ENCODE data around the gene DNAJC25. TPM values are rescaled to one million over a fixed set of nuclear protein-coding genes. Genes with fewer than 3 reads are reported as not detected.

The DNAJC25 gene
- polyA plus RNA-seq, 3 donors = 1.1 to 6.0 (median 1.6) TPM

DNA sequence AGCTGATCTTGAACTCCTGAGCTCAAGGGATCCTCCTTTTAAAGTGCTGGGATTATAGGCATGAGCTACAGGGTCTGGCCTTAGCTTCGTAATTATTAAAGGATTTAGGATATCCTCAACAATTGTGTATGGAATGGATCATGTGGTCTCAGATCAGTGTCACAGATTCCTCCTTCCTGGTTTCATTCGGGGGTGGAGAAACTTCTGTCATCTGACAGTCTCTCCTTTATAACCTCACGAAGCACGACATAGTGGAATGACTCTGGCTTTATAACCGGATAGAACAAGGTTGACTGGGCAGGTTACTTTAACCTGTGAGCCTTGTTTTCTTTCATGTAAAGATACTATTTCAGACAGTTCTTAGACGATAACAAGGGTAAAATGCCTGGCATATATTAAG lies 25.9 kb downstream of the DNAJC25 start:
- Histone ChIP-seq H3K4me2 (replicated peaks; ENCODE audit: extremely low read depth, low read length, poor library complexity, severe bottlenecking) (no peak overlapping the region), H3K36me3 (replicated peaks in 1 of 2; ENCODE audit: control insufficient read depth in 1 of 2, insufficient read depth in 2 of 2, low read length in 2 of 2) (peaks cover 5 to 25% of the 10 kb centered on the region in 2 donors), H3K79me2 (ENCODE audit: insufficient read depth, low read length) (no peaks in the 10 kb centered on the region), H3K4me1 (ENCODE audit: control insufficient read depth in 1 of 2, insufficient read depth in 2 of 2, low read length in 2 of 2) (peaks cover 4 to 8% of the 10 kb centered on the region in 2 donors), H2AFZ (ENCODE audit: insufficient read depth, low read depth, low read length, poor library complexity, severe bottlenecking) (no peak overlapping the region), H3K9ac (ENCODE audit: insufficient read depth, low read length, poor library complexity, severe bottlenecking) (no peak overlapping the region), H3K4me3 (replicated peaks in 1 of 3; ENCODE audit: low read depth in 2 of 3, low read length in 3 of 3) (no peak overlapping the region), H3K27me3 (ENCODE audit: control insufficient read depth in 2 of 2, insufficient read depth in 2 of 2, low read length in 2 of 2) (no peaks in the 10 kb centered on the region), H3K9me3 (replicated peaks in 1 of 2; ENCODE audit: control insufficient read depth in 1 of 2, insufficient read depth in 1 of 2, low read length in 2 of 2) (no peaks in the 10 kb centered on the region), H3K27ac (ENCODE audit: low read depth in 1 of 2, low read length in 2 of 2) (no peak overlapping the region), H4K20me1 (ENCODE audit: insufficient read depth, low read length) (no peaks in the 10 kb centered on the region)
- TF ChIP-seq, protein P1, sequence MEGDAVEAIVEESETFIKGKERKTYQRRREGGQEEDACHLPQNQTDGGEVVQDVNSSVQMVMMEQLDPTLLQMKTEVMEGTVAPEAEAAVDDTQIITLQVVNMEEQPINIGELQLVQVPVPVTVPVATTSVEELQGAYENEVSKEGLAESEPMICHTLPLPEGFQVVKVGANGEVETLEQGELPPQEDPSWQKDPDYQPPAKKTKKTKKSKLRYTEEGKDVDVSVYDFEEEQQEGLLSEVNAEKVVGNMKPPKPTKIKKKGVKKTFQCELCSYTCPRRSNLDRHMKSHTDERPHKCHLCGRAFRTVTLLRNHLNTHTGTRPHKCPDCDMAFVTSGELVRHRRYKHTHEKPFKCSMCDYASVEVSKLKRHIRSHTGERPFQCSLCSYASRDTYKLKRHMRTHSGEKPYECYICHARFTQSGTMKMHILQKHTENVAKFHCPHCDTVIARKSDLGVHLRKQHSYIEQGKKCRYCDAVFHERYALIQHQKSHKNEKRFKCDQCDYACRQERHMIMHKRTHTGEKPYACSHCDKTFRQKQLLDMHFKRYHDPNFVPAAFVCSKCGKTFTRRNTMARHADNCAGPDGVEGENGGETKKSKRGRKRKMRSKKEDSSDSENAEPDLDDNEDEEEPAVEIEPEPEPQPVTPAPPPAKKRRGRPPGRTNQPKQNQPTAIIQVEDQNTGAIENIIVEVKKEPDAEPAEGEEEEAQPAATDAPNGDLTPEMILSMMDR (IDR thresholded peaks at IDR 0.05) = no peak
- H3K27me3 Mint-ChIP-seq (ENCODE audit: low read depth in 3 of 3) = peaks cover 5 to 10% (median 9%) of the 10 kb centered on the region in 3 donors
- H3K9me3 Mint-ChIP-seq = no peaks in the 10 kb centered on the region
- DNase-seq = no peak
- H3K4me3 Mint-ChIP-seq = no peak overlapping the region
- WGBS (ENCODE audit: insufficient coverage) = no CpG with 5 or more reads among the region's 6 CpGs
- intact Hi-C loops (cut with micrococcal nuclease) = no loop called here
- no peak overlapping the region for H3K27ac Mint-ChIP-seq
- H3K36me3 Mint-ChIP-seq = peaks cover 17 to 18% of the 10 kb centered on the region in 2 donors
- peaks cover 8% of the 10 kb centered on the region for H3K4me1 Mint-ChIP-seq

DNA sequence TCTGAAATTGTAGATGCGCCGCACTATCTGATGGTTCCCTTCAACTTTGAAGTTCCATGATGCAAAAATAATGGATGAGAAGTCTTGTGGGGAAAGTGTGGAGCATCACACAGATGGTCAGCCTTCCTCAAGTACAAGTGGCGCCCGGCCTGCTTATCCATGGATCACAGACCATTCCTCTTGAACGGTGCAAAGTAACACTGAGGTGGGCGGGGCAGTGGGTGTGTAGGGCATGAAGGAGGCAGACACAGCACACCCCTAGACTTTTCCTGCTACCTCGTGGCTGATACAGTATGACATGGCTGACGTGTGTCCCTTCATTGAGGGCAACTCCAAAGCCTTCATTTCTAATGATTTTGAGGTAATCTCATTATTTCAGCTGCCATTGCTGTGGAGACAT lies 27.8 kb downstream of the DNAJC25 start:
- Histone ChIP-seq H3K27me3 (ENCODE audit: control insufficient read depth in 2 of 2, insufficient read depth in 2 of 2, low read length in 2 of 2) (no peaks in the 10 kb centered on the region), H2AFZ (ENCODE audit: insufficient read depth, low read depth, low read length, poor library complexity, severe bottlenecking) (no peak overlapping the region), H4K20me1 (ENCODE audit: insufficient read depth, low read length) (peaks cover 10% of the 10 kb centered on the region), H3K79me2 (ENCODE audit: insufficient read depth, low read length) (peaks cover 10% of the 10 kb centered on the region), H3K36me3 (replicated peaks in 1 of 2; ENCODE audit: control insufficient read depth in 1 of 2, insufficient read depth in 2 of 2, low read length in 2 of 2) (peaks cover under 1 to 16% of the 10 kb centered on the region in 2 donors), H3K4me2 (replicated peaks; ENCODE audit: extremely low read depth, low read length, poor library complexity, severe bottlenecking) (no peak overlapping the region), H3K9ac (ENCODE audit: insufficient read depth, low read length, poor library complexity, severe bottlenecking) (no peak overlapping the region), H3K4me1 (ENCODE audit: control insufficient read depth in 1 of 2, insufficient read depth in 2 of 2, low read length in 2 of 2) (peaks cover 18 to 22% of the 10 kb centered on the region in 2 donors), H3K27ac (ENCODE audit: low read depth in 1 of 2, low read length in 2 of 2) (no peak overlapping the region), H3K9me3 (replicated peaks in 1 of 2; ENCODE audit: control insufficient read depth in 1 of 2, insufficient read depth in 1 of 2, low read length in 2 of 2) (no peaks in the 10 kb centered on the region), H3K4me3 (replicated peaks in 1 of 3; ENCODE audit: low read depth in 2 of 3, low read length in 3 of 3) (no peak overlapping the region)
- TF ChIP-seq, protein P1 (IDR thresholded peaks at IDR 0.05) = no peak
- DNase-seq = no peak
- intact Hi-C loops (cut with micrococcal nuclease) = no loop called here
- Mint-ChIP-seq H3K27me3 (ENCODE audit: low read depth in 3 of 3) (peaks cover 5 to 10% (median 9%) of the 10 kb centered on the region in 3 donors), H3K36me3 (peaks cover 14 to 16% of the 10 kb centered on the region in 2 donors), H3K9me3 (no peaks in the 10 kb centered on the region), H3K4me1 (peaks cover 24% of the 10 kb centered on the region), H3K4me3 (no peak overlapping the region), H3K27ac (no peak overlapping the region)
- WGBS (ENCODE audit: insufficient coverage) = 92% methylated on average over 2 of the region's 8 CpGs

Data from CD14-positive monocyte (primary cell).